Panc1 (cell line): ENCODE measurements around the gene RHD.

Experiments used
- POLR2AphosphoS5 ChIP-seq: IDR thresholded peaks from 2 replicates; pipeline ENCODE4 v1.6.1; 2012; ENCODE audit warnings: mild to moderate bottlenecking, low read depth, low read length, moderate library complexity
- SIN3A ChIP-seq: IDR thresholded peaks from 2 replicates; pipeline ENCODE4 v1.6.1; 2012; ENCODE audit warnings: low read depth, mild to moderate bottlenecking, low read length, moderate library complexity, borderline replicate concordance; ENCODE audit not compliant: insufficient read depth

DNA sequence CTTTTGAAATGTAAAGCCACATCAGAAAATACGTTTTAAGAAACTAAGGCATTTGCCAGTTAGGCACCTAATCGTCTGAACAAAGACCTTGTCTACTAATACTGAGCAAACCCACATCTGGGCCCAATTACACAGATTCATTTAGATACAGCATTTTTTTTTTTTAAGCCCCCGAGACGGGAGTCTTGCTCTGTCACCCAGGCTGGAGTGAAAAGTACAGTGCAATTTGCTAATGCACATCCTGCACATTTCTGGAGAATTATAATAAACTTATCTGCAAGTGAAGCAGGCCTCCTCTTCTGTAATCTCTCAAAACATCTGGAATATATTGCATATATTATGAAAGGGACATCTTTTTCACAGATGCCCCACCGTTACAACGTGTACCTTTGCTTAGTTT lies 28.4 kb upstream of the RHD start:
- TF ChIP-seq SIN3A: no peak
- TF ChIP-seq POLR2AphosphoS5: no peak
